Fibroblast of pulmonary artery (primary cell): ENCODE measurements around the gene SEC22C.
"Not testable (repeated sequence)": the region's sequence is repeated elsewhere in the genome, so short reads cannot be mapped to it uniquely, and the experiment has no call there.

Experiments used
- DNase-seq: peaks from one replicate; pipeline ENCODE4 v3.0.0-alpha.2; 2010; ENCODE audit warnings: low read depth
- H3K4me3 ChIP-seq: replicated peaks from 2 replicates; pipeline ENCODE4 v1.5.1; 2011; ENCODE audit warnings: low read depth, mild to moderate bottlenecking, control low read depth, low read length, moderate library complexity
- CTCF ChIP-seq: IDR thresholded peaks from 2 replicates; pipeline ENCODE4 v1.5.1; 2011; ENCODE audit warnings: mild to moderate bottlenecking, control low read depth, low read length, inconsistent platforms; ENCODE audit errors: missing control alignments

Gene SEC22C

GRCh38 chr3:42605546-42606173, 23.9 kb upstream of the SEC22C start:
- TF ChIP-seq CTCF, result no peak
- no peak overlapping the region for H3K4me3 ChIP-seq
- DNase-seq, result no peak

GRCh38 chr3:42602961-42603360, 21.2 kb upstream of the SEC22C start:
- DNase-seq, result no peak
- no peak for TF ChIP-seq CTCF
- no peak overlapping the region for H3K4me3 ChIP-seq

GRCh38 chr3:42601896-42602581, 20.3 kb upstream of the SEC22C start:
- peak; percentile 10 for TF ChIP-seq CTCF
- DNase-seq, result no peak
- H3K4me3 ChIP-seq, result peak overlapping the region; percentile 91

DNA sequence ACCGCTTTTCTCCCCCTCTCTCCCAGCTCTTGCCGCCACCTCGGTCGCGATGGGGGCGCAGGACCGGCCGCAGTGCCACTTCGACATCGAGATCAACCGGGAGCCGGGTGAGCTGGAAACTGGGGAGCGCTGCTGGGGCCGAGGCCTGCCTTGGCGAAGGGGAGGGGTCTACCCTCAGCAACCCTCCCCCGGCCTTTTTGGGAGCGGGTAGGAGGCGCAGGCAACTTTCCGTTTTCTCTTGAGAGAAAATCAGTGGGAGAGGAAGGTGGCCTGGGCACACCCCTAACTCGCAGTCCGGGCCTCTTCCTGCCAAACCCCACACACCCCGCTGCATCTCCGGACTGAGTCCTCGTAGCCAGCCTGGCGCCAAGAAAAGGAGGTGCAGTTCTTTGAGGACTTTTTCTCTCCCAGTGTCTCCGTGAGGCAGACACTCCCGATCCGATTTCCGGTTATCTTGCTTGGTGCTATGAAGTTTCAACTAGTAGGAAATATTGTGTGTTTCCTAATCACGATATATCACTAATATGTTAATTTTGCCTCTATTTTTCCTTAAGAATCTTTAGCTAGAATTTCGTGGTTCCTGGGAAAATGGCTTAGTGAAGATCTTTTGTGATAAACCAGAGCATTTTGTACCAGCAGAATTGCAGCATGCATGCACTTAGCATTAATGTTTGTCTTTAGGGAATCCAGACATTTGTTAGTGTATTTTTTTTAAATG, 19.4 kb upstream of the SEC22C start:
- TF ChIP-seq CTCF, result peak; percentile 9
- peak; percentile 64 for DNase-seq
- H3K4me3 ChIP-seq, result peak overlapping the region; percentile 91

- no peak for TF ChIP-seq CTCF
- peak; percentile 99 for DNase-seq
- peak within 1 kb of the TSS; percentile 91 for H3K4me3 ChIP-seq
Observed at GRCh38 chr3:42600111-42600957, 18.6 kb upstream of the SEC22C start, which contains the start of gene NKTR. Gene NKTR, plus strand, starts transcription at chr3:42600686. Its CDS starts 321 bp downstream, at chr3:42601007.

DNA sequence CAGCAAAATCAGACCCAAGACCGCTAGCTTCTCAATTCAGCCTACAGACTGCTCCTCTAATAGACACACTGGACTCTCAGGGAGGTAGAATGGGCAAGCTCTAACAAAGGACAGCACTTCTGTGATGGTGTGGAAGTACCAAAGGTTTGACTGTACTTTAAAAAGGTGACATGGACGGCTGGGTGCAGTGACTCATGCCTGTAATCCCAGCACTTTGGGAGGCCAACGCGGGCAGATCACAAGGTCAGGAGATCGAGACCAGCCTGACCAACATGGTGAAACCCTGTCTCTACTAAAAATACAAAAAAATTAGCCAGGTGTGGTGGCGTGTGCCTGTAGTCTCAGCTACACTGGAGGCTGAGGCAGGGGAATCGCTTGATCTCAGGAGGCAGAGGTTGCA, 15.3 kb upstream of the SEC22C start:
- H3K4me3 ChIP-seq, DNase-seq: not testable (repeated sequence)
